Neural progenitor cell (in vitro differentiated cells): ENCODE measurements around the gene CA5A. TPM values are rescaled to one million over a fixed set of nuclear protein-coding genes. Genes with fewer than 3 reads are reported as not detected.
"Not testable (repeated sequence)": the region's sequence is repeated elsewhere in the genome, so short reads cannot be mapped to it uniquely, and the experiment has no call there.

Experiments used
- DNase-seq: peaks from one replicate; pipeline ENCODE4 v3.0.0-alpha.2; 2016; ENCODE audit warnings: low spot score
- H2AFZ ChIP-seq: fragments of 200-600 bp; sonication (generic); replicated peaks from 2 replicates; pipeline ENCODE4 v1.6.1; 2016; ENCODE audit warnings: antibody characterized with exemption
- H3F3A ChIP-seq: fragments of 200-600 bp; sonication (generic); 2 replicates; pipeline ENCODE4 v1.6.1; 2016; ENCODE audit warnings: antibody characterized with exemption, low read depth
- H3K27ac ChIP-seq: fragments of 200-600 bp; sonication (generic); 2 replicates; pipeline ENCODE4 v1.5.1; 2016; ENCODE audit warnings: mild to moderate bottlenecking
- H3K27me3 ChIP-seq: fragments of 200-600 bp; sonication (generic); 2 replicates; pipeline ENCODE4 v1.6.1; 2016; ENCODE audit warnings: mild to moderate bottlenecking, moderate library complexity
- H3K36me3 ChIP-seq: fragments of 200-600 bp; sonication (generic); 2 replicates; pipeline ENCODE4 v1.5.1; 2016
- H3K4me1 ChIP-seq: fragments of 200-600 bp; sonication (generic); 2 replicates; pipeline ENCODE4 v1.6.1; 2016; ENCODE audit warnings: mixed run types
- H3K4me2 ChIP-seq: fragments of 200-600 bp; sonication (generic); 2 replicates; pipeline ENCODE4 v1.6.1; 2016
- H3K4me3 ChIP-seq: fragments of 200-600 bp; sonication (generic); 2 replicates; pipeline ENCODE4 v1.5.1; 2016
- H3K79me2 ChIP-seq: fragments of 200-600 bp; sonication (generic); 2 replicates; pipeline ENCODE4 v1.6.1; 2016; ENCODE audit warnings: low read depth
- H3K9ac ChIP-seq: fragments of 200-600 bp; sonication (generic); 2 replicates; pipeline ENCODE4 v1.6.1; 2016
- H3K9me3 ChIP-seq: fragments of 200-600 bp; sonication (generic); 2 replicates; pipeline ENCODE4 v1.5.1; 2016; ENCODE audit warnings: low read depth
- H4K20me1 ChIP-seq: fragments of 200-600 bp; sonication (generic); 2 replicates; pipeline ENCODE4 v1.6.1; 2016; ENCODE audit warnings: low read depth
- H3K27ac Mint-ChIP-seq: 3 replicates; pipeline ENCODE4 v1.8.0; 2021; ENCODE audit warnings: mixed read lengths
- H3K27me3 Mint-ChIP-seq: 2 replicates; pipeline ENCODE4 v1.8.0; 2022; ENCODE audit warnings: low read depth, mild to moderate bottlenecking, inconsistent platforms, moderate library complexity, mixed read lengths; ENCODE audit not compliant: insufficient read depth
- H3K36me3 Mint-ChIP-seq: 3 replicates; pipeline ENCODE4 v1.8.0; 2021; ENCODE audit warnings: mixed read lengths
- H3K4me1 Mint-ChIP-seq: 3 replicates; pipeline ENCODE4 v1.8.0; 2021; ENCODE audit warnings: mixed read lengths
- H3K4me3 Mint-ChIP-seq: 3 replicates; pipeline ENCODE4 v1.8.0; 2021; ENCODE audit warnings: mild to moderate bottlenecking, moderate library complexity, mixed read lengths
- H3K9me3 Mint-ChIP-seq: 3 replicates; pipeline ENCODE4 v1.8.0; 2020; ENCODE audit warnings: mixed read lengths
- EZH2 ChIP-seq: fragments of 200-600 bp; sonication (generic); IDR thresholded peaks from 2 replicates; pipeline ENCODE4 v1.6.1; 2017; ENCODE audit warnings: antibody characterized with exemption, mild to moderate bottlenecking, moderate library complexity
- EZH2phosphoT487 ChIP-seq: fragments of 200-600 bp; sonication (generic); IDR thresholded peaks from 2 replicates; pipeline ENCODE4 v1.6.1; 2017; ENCODE audit warnings: antibody characterized with exemption
- total RNA-seq: library from RNA; depleted of rRNA; stranded (reverse); fragments of >200 nt; gene quantifications from 2 replicates; pipeline ENCODE4 v1.2.3, GENCODE V29; 2015; ENCODE audit warnings: low replicate concordance

The CA5A gene
- total RNA-seq, 1 donor from 2014 or later = not detected

- not testable (repeated sequence) for H3K79me2 ChIP-seq, H3K36me3 Mint-ChIP-seq, H3K36me3 ChIP-seq, H2AFZ ChIP-seq, H3K4me3 ChIP-seq, H4K20me1 ChIP-seq, H3K9me3 ChIP-seq, H3K9me3 Mint-ChIP-seq, H3K9ac ChIP-seq, H3K27ac ChIP-seq
- peaks cover 18% of the 10 kb centered on the region for H3F3A ChIP-seq
- H3K4me1 Mint-ChIP-seq = peaks cover 36% of the 10 kb centered on the region
- peak; percentile 83 for DNase-seq
- peaks cover 11% of the 10 kb centered on the region for H3K27me3 Mint-ChIP-seq
- peak; percentile 41 for TF ChIP-seq EZH2phosphoT487
- peaks cover 18% of the 10 kb centered on the region for H3K4me1 ChIP-seq
- peak overlapping the region; percentile 74 for H3K4me3 Mint-ChIP-seq
- H3K4me2 ChIP-seq = peak overlapping the region; percentile 1
- peak overlapping the region; percentile 37 for H3K27ac Mint-ChIP-seq
- H3K27me3 ChIP-seq = peaks cover 78% of the 10 kb centered on the region
Observed at GRCh38 chr16:87870418-87871291, 65.7 kb downstream of the CA5A start.

DNA sequence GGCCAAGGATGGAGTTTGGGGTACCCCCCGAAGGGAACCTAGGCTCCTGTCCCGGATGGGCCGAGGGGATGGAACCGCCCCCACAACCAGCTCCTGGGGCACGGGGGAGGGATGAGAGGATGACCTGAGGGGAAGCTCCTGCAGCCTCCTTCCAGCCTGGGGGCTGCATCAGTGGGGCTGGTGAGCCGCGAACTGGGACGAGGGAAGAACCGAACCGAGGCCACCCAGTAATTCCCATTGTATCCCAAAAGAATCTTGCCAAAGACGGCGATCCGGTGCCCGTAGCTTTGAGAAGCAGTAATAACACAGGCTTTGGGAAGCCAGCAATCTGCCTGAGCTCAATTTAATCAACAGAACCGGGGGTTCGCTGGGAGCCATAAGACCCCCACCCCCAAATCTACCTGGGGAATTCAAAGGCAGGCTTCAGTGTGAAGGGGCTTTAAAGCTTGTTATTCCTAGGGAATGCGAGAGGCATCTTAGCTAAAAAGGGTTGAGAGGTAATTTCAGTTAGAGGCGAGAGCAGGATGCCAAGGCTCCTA lies 66.4 kb downstream of the CA5A start:
- not testable (repeated sequence) for H3K79me2 ChIP-seq, H3K36me3 Mint-ChIP-seq, DNase-seq, H2AFZ ChIP-seq, H4K20me1 ChIP-seq, H3K36me3 ChIP-seq, H3K9me3 ChIP-seq, H3K9me3 Mint-ChIP-seq, H3K9ac ChIP-seq, H3K4me3 ChIP-seq, H3K27ac ChIP-seq
- Histone ChIP-seq H3F3A (peaks cover 18% of the 10 kb centered on the region), H3K4me2 (peak overlapping the region; percentile 1), H3K27me3 (peaks cover 71% of the 10 kb centered on the region), H3K4me1 (peaks cover 21% of the 10 kb centered on the region)
- Mint-ChIP-seq H3K4me3 (peak overlapping the region; percentile 74), H3K27ac (peak overlapping the region; percentile 37), H3K4me1 (peaks cover 34% of the 10 kb centered on the region), H3K27me3 (peaks cover 11% of the 10 kb centered on the region)

DNA sequence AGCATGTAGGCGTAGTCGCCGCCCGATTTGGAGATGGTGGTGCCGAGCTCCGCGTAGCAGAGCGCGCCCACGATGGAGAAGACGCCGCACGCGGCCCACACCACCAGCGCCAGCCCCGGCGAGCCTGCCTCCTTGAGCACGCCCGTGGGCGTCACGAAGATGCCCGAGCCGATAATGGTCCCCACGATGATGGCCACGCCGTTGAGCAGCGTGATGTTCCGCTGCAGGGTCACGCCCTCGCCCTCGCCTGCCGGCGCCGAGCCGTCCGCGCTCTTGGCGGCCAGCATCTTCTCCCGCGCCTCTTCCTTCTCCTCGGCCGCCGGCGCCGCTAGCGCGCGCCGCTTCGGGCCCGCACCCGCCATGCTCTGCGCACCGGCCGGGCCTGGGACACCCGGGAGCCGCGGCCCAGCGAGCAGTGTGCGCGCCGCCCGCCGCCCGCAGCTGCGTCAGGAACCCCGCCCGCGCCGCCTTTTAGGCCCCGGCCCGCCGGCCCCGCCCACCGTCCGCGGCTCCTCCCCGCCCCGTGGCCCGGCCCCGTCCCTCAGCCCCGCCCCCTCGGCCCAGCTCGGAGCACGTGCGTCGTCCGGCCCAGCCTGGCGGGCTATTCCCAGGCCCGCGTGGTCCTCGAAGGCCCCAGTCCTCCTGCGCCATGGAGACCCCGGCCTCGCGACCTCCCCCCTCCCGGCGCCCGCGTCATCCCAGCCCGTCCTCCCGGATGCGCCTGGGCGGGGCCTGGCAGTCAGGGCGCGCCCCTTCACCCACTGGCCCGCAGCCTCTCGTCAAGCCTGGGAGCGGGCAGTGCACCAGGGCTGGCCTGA lies 67.1 kb downstream of the CA5A start, which contains the start of gene SLC7A5:
Gene SLC7A5, minus strand, starts transcription at position 447 of the 818 bp plus-strand sequence. Its CDS starts 85 bp downstream, at position 362.
- H2AFZ ChIP-seq = peak within 1 kb of the TSS; percentile 76
- peaks cover 15% of the 10 kb centered on the region for H3K4me1 ChIP-seq
- not testable (repeated sequence) for H4K20me1 ChIP-seq, H3K9me3 Mint-ChIP-seq, H3K9me3 ChIP-seq, H3K9ac ChIP-seq, H3K79me2 ChIP-seq, H3K36me3 Mint-ChIP-seq, H3K36me3 ChIP-seq, H3K27ac ChIP-seq
- Mint-ChIP-seq H3K27ac (peak within 1 kb of the TSS; percentile 37), H3K27me3 (peaks cover 11% of the 10 kb centered on the region), H3K4me1 (peaks cover 38% of the 10 kb centered on the region), H3K4me3 (peak within 1 kb of the TSS; percentile 90)
- H3K4me2 ChIP-seq = peak within 1 kb of the TSS; percentile 86
- H3K4me3 ChIP-seq = peak within 1 kb of the TSS; percentile 52
- peaks cover 13% of the 10 kb centered on the region for H3F3A ChIP-seq
- peak; percentile 93 for DNase-seq
- H3K27me3 ChIP-seq = peaks cover 64% of the 10 kb centered on the region

DNA sequence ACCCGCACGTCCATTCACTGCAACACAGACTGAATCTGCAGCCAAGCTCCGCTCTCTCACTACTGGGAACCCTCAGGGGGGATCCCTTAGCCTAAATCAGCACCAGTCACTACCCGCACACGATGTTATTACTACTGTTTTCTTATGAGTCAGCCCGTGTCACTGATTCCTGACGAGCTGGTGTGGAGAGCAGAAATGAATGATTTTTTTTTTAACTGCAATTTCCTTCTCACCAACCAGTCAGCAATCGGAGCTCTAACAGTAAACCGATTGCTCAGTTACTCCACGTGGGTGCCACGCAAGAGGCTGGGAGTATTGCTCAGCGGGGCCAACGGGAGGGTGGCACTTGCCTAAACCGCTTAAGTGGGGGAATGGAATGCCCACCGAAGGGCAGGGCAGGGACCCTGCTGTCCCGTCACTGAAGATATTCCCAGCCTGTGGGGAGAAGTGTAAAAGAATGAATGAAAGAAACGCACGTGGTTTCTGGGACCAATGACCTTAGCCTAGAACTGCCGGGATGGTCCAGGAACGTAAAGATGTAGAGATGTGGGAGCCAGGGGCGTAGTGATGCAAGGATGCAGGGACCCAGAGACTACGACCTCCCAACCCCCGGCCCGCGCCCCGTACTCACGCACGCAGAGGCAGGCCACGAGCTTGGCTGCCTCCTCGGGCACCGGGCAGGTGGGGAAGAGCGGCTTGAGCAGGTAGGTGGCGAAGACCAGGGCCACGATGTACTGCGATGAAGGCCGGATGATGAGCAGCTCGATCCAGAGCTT lies 67.9 kb downstream of the CA5A start:
- H2AFZ ChIP-seq = peak overlapping the region; percentile 76
- H3F3A ChIP-seq = peaks cover 13% of the 10 kb centered on the region
- H3K27me3 ChIP-seq = peaks cover 63% of the 10 kb centered on the region
- Mint-ChIP-seq H3K4me1 (peaks cover 39% of the 10 kb centered on the region), H3K4me3 (peak overlapping the region; percentile 90), H3K27me3 (peaks cover 11% of the 10 kb centered on the region)
- peak overlapping the region; percentile 52 for H3K4me3 ChIP-seq
- TF ChIP-seq EZH2 (peak; percentile 48), EZH2phosphoT487 (peak; percentile 31)
- H3K27ac ChIP-seq, H3K9me3 ChIP-seq, H3K79me2 ChIP-seq, H3K27ac Mint-ChIP-seq, DNase-seq, H3K9me3 Mint-ChIP-seq, H3K36me3 ChIP-seq, H3K9ac ChIP-seq, H3K36me3 Mint-ChIP-seq, H4K20me1 ChIP-seq: not testable (repeated sequence)
- peaks cover 15% of the 10 kb centered on the region for H3K4me1 ChIP-seq
- H3K4me2 ChIP-seq = peak overlapping the region; percentile 86

DNA sequence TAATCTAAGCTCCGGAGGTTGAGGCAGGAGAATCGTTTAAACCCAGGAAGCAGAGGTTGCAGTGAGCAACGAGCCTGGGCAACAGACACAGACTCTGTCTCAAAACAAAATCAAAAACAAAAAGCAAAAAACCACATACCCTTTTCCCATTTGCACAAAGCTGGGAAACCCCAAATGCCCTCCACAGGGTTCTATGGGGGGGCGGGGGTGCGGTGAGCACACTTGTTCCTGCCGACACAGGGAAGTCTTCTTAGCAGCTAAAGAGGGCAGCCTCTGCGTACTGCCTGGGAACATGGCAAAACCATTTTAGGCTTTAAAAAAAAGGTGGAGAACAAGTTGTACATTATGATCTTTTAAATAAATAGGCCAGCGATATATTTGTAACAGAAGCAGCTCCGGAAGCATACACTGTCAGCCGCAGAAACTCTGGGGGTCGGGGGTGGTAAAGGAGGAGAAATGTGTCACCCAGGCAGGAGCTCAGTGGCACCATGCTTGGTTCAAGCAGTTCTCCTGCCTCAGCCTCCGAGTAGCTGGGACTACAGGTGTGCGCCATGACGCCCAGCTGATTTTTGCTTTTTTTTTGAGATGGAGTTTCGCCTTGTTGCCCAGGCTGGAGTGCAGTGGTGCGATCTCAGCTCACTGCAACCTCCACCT lies 70.3 kb downstream of the CA5A start:
- H3K4me1 ChIP-seq = peaks cover 11% of the 10 kb centered on the region
- not testable (repeated sequence) for H3F3A ChIP-seq, H3K9ac ChIP-seq, DNase-seq, H3K4me3 ChIP-seq, H3K9me3 Mint-ChIP-seq, H4K20me1 ChIP-seq, H3K27ac Mint-ChIP-seq, H3K4me2 ChIP-seq, H2AFZ ChIP-seq, H3K36me3 ChIP-seq, H3K9me3 ChIP-seq, H3K4me3 Mint-ChIP-seq, H3K36me3 Mint-ChIP-seq, H3K27ac ChIP-seq, H3K79me2 ChIP-seq
- H3K27me3 Mint-ChIP-seq = peaks cover 11% of the 10 kb centered on the region
- H3K4me1 Mint-ChIP-seq = peaks cover 34% of the 10 kb centered on the region
- H3K27me3 ChIP-seq = peaks cover 48% of the 10 kb centered on the region
